Neural cell (in vitro differentiated cells): ENCODE results near the gene AQP4. TPM values are rescaled to one million over a fixed set of nuclear protein-coding genes. Genes with fewer than 3 reads are reported as not detected.

Experiments used
- H2AFZ ChIP-seq: fragments of 200-600, 300-800 bp; sonication (generic), shearing (Covaris generic); 2 replicates; pipeline ENCODE4 v1.6.0; 2014; ENCODE audit warnings: low read depth, mild to moderate bottlenecking, antibody characterized with exemption, low read length, moderate library complexity
- H3F3A ChIP-seq: fragments of 200-600 bp; shearing (Covaris generic); 2 replicates; pipeline ENCODE4 v1.6.1; 2016; ENCODE audit warnings: mild to moderate bottlenecking, moderate library complexity, mixed read lengths, antibody characterized with exemption, low read length; ENCODE audit not compliant: insufficient read depth, poor library complexity, severe bottlenecking
- H3K27ac ChIP-seq: fragments of 200-600, 300-800 bp; sonication (generic), shearing (Covaris generic); 2 replicates; pipeline ENCODE4 v1.5.1; 2014; ENCODE audit warnings: mild to moderate bottlenecking, low read length, moderate library complexity
- H3K27me3 ChIP-seq: fragments of 300-800, 200-600 bp; sonication (generic), shearing (Covaris generic); 2 replicates; pipeline ENCODE4 v1.6.0; 2014; ENCODE audit warnings: mild to moderate bottlenecking, low read depth, low read length, moderate library complexity; ENCODE audit not compliant: insufficient read depth
- H3K36me3 ChIP-seq: fragments of 300-800, 200-600 bp; sonication (generic), shearing (Covaris generic); 2 replicates; pipeline ENCODE4 v1.5.1; 2014; ENCODE audit warnings: mild to moderate bottlenecking, antibody characterized with exemption, low read length, moderate library complexity; ENCODE audit not compliant: insufficient read depth
- H3K4me2 ChIP-seq: fragments of 300-800, 200-600 bp; sonication (generic), shearing (Covaris generic); 2 replicates; pipeline ENCODE4 v1.6.0; 2014; ENCODE audit warnings: mild to moderate bottlenecking, low read length
- H3K4me3 ChIP-seq: fragments of 300-800, 200-600 bp; sonication (generic), shearing (Covaris generic); 2 replicates; pipeline ENCODE4 v1.5.1; 2014; ENCODE audit warnings: mild to moderate bottlenecking, low read length, moderate library complexity
- H3K79me2 ChIP-seq: fragments of 200-600 bp; shearing (Covaris generic); replicated peaks from 2 replicates; pipeline ENCODE4 v1.6.0; 2014; ENCODE audit warnings: mild to moderate bottlenecking, low read length, moderate library complexity; ENCODE audit not compliant: insufficient read depth
- H3K9ac ChIP-seq: fragments of 300-800, 200-600 bp; sonication (generic), shearing (Covaris generic); 2 replicates; pipeline ENCODE4 v1.6.1; 2016; ENCODE audit warnings: mild to moderate bottlenecking, low read length, mixed read lengths
- H3K9me2 ChIP-seq: fragments of 200-600 bp; shearing (Covaris generic); 2 replicates; pipeline ENCODE4 v1.6.1; 2016; ENCODE audit warnings: mild to moderate bottlenecking, low read length, mixed read lengths; ENCODE audit not compliant: insufficient read depth
- H3K9me3 ChIP-seq: fragments of 200-600, 300-800 bp; sonication (generic), shearing (Covaris generic); 2 replicates; pipeline ENCODE4 v1.6.1; 2016; ENCODE audit warnings: mild to moderate bottlenecking, mixed run types, low read length, moderate library complexity, mixed read lengths
- H4K20me1 ChIP-seq: fragments of 200-600 bp; shearing (Covaris generic); 2 replicates; pipeline ENCODE4 v1.6.1; 2016; ENCODE audit warnings: mild to moderate bottlenecking, mixed run types; ENCODE audit not compliant: insufficient read depth
- EP300 ChIP-seq: fragments of 450-650 bp; conservative IDR thresholded peaks from 2 replicates; pipeline ENCODE4 v1.6.1; 2014; ENCODE audit warnings: antibody characterized with exemption, mild to moderate bottlenecking, moderate library complexity; ENCODE audit not compliant: poor library complexity, severe bottlenecking
- EZH2 ChIP-seq: fragments of 200-600, 300-800 bp; shearing (Covaris generic), sonication (generic); IDR thresholded peaks from 2 replicates; pipeline ENCODE4 v1.6.1; 2014; ENCODE audit warnings: antibody characterized with exemption, low read length, borderline replicate concordance, mild to moderate bottlenecking; ENCODE audit not compliant: insufficient read depth, poor library complexity, severe bottlenecking
- MXI1 ChIP-seq: fragments of 450-650 bp; conservative IDR thresholded peaks from 2 replicates; pipeline ENCODE4 v1.6.1; 2014; ENCODE audit warnings: antibody characterized with exemption, mild to moderate bottlenecking; ENCODE audit not compliant: poor library complexity, severe bottlenecking
- POLR2AphosphoS5 ChIP-seq: IDR thresholded peaks from 2 replicates; pipeline ENCODE4 v1.6.1; 2012
- RAD21 ChIP-seq: fragments of 450-650 bp; conservative IDR thresholded peaks from 2 replicates; pipeline ENCODE4 v1.6.1; 2014; ENCODE audit warnings: antibody characterized with exemption, mild to moderate bottlenecking, moderate library complexity
- SMC3 ChIP-seq: fragments of 450-650 bp; conservative IDR thresholded peaks from 2 replicates; pipeline ENCODE4 v1.6.1; 2014; ENCODE audit warnings: antibody characterized with exemption, mild to moderate bottlenecking, moderate library complexity; ENCODE audit not compliant: poor library complexity
- TAF1 ChIP-seq: IDR thresholded peaks from 2 replicates; pipeline ENCODE4 v1.6.1; 2012; ENCODE audit warnings: low read depth
- polyA plus RNA-seq: library from polyadenylated mRNA; depleted of rRNA; stranded (reverse); fragments of >200 nt; gene quantifications from 2 replicates; pipeline ENCODE4 v1.2.3, GENCODE V29; 2014
- TF ChIP-seq, protein P1 (sequence below): IDR thresholded peaks from 2 replicates; pipeline ENCODE4 v1.6.1; 2012; ENCODE audit warnings: borderline replicate concordance
- TF ChIP-seq, protein P2 (sequence below): fragments of 450-650 bp; IDR thresholded peaks from 2 replicates; pipeline ENCODE4 v1.5.1; 2014; ENCODE audit warnings: antibody characterized with exemption, mild to moderate bottlenecking, moderate library complexity; ENCODE audit not compliant: poor library complexity, severe bottlenecking

Gene AQP4
- polyA plus RNA-seq, 1 donor from 2014 or later, result 0.24 TPM

DNA sequence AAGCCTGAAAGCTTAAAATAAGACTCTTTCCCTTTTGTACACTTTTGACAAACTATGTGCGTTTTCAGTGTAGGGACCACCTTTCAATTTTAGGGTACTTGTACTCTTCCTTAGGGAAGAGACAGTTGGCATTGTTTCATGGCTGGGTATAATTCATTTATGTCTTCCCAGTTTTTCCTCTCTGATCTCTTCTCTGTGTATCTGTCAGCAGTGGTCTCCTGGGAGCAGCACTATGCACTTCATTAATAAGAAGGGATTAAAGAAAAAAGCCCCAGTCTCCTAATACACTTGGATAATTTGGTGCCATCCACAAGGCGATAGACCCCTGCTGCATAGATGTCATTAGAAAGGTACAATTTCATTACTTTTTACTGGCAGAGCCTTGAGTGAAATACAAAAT is 12.1 kb downstream of the AQP4 start:
- no peaks in the 10 kb centered on the region for H3K27me3 ChIP-seq
- H3K27ac ChIP-seq, result no peak overlapping the region
- H3K79me2 ChIP-seq, result no peaks in the 10 kb centered on the region
- no peaks in the 10 kb centered on the region for H4K20me1 ChIP-seq
- no peak overlapping the region for H2AFZ ChIP-seq
- no peaks in the 10 kb centered on the region for H3K9me2 ChIP-seq
- peaks cover 3% of the 10 kb centered on the region for H3F3A ChIP-seq
- H3K9ac ChIP-seq, result no peak overlapping the region
- no peak overlapping the region for H3K4me3 ChIP-seq
- no peaks in the 10 kb centered on the region for H3K36me3 ChIP-seq
- TF ChIP-seq POLR2AphosphoS5 (no peak), EP300 (no peak), SMC3 (no peak), MXI1 (no peak), EZH2 (no peak), RAD21 (no peak), TAF1 (no peak)
- TF ChIP-seq, protein P1, sequence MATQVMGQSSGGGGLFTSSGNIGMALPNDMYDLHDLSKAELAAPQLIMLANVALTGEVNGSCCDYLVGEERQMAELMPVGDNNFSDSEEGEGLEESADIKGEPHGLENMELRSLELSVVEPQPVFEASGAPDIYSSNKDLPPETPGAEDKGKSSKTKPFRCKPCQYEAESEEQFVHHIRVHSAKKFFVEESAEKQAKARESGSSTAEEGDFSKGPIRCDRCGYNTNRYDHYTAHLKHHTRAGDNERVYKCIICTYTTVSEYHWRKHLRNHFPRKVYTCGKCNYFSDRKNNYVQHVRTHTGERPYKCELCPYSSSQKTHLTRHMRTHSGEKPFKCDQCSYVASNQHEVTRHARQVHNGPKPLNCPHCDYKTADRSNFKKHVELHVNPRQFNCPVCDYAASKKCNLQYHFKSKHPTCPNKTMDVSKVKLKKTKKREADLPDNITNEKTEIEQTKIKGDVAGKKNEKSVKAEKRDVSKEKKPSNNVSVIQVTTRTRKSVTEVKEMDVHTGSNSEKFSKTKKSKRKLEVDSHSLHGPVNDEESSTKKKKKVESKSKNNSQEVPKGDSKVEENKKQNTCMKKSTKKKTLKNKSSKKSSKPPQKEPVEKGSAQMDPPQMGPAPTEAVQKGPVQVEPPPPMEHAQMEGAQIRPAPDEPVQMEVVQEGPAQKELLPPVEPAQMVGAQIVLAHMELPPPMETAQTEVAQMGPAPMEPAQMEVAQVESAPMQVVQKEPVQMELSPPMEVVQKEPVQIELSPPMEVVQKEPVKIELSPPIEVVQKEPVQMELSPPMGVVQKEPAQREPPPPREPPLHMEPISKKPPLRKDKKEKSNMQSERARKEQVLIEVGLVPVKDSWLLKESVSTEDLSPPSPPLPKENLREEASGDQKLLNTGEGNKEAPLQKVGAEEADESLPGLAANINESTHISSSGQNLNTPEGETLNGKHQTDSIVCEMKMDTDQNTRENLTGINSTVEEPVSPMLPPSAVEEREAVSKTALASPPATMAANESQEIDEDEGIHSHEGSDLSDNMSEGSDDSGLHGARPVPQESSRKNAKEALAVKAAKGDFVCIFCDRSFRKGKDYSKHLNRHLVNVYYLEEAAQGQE, result no peak
- TF ChIP-seq, protein P2, sequence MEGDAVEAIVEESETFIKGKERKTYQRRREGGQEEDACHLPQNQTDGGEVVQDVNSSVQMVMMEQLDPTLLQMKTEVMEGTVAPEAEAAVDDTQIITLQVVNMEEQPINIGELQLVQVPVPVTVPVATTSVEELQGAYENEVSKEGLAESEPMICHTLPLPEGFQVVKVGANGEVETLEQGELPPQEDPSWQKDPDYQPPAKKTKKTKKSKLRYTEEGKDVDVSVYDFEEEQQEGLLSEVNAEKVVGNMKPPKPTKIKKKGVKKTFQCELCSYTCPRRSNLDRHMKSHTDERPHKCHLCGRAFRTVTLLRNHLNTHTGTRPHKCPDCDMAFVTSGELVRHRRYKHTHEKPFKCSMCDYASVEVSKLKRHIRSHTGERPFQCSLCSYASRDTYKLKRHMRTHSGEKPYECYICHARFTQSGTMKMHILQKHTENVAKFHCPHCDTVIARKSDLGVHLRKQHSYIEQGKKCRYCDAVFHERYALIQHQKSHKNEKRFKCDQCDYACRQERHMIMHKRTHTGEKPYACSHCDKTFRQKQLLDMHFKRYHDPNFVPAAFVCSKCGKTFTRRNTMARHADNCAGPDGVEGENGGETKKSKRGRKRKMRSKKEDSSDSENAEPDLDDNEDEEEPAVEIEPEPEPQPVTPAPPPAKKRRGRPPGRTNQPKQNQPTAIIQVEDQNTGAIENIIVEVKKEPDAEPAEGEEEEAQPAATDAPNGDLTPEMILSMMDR, result no peak
- no peak overlapping the region for H3K4me2 ChIP-seq
- H3K9me3 ChIP-seq, result no peaks in the 10 kb centered on the region

DNA sequence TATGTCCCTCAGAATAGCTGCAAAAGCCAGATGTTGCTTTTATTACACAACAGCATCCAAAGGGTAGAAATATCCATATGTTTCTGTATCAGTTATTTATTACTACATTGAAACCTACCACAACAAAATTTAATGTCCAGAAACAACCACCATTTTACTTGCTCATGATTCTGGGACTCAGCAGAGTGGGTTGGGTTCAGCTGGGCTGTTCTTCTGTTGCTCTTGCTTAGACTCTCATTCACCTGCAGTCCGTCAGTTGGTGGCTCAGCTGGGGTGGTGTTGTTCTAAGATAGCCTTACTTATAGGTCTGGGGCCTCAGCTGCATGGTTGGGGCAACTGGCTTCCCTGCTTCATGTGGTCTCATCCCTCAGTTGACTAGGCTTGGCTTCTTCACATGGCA is 21.7 kb downstream of the AQP4 start:
- Histone ChIP-seq H2AFZ (no peak overlapping the region), H3K36me3 (no peaks in the 10 kb centered on the region), H3K9me2 (no peaks in the 10 kb centered on the region), H3K27ac (no peak overlapping the region), H3K79me2 (no peaks in the 10 kb centered on the region), H4K20me1 (no peaks in the 10 kb centered on the region), H3K9me3 (no peaks in the 10 kb centered on the region), H3K27me3 (no peaks in the 10 kb centered on the region), H3K4me3 (no peak overlapping the region), H3K9ac (no peak overlapping the region), H3F3A (no peaks in the 10 kb centered on the region), H3K4me2 (no peak overlapping the region)
- TF ChIP-seq, protein P1, result no peak
- TF ChIP-seq MXI1, result no peak
- no peak for TF ChIP-seq SMC3
- no peak for TF ChIP-seq EP300
- TF ChIP-seq EZH2, result no peak
- no peak for TF ChIP-seq TAF1
- TF ChIP-seq, protein P2, result no peak
- no peak for TF ChIP-seq POLR2AphosphoS5
- no peak for TF ChIP-seq RAD21
